ENCODE results near the gene INHA. TPM values are rescaled to one million over a fixed set of nuclear protein-coding genes. Genes with fewer than 3 reads are reported as not detected.

INHA gene
- total and polyA plus RNA-seq, 4 donors = 0.47 to 0.98 (median 0.58) TPM; not detected in 1

DNA sequence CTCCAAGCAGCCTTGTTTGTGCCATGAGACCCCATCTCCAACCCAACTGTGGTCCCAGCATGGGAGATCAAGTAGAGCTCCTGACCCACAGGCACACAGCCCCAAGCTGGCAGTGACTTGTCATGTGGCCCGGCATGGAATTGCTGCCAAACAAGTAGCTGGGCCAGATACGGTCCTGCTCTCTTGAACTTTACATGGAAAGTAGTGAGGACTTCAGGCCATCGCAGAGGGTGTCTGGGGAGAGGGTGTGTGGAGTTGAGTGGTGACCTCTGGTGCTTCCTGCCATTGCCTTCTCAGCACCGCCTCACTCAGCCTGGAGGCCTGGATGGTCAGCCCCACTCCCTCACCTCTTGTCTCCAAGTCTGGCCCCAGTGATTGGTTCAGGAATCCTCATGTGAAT lies 44.4 kb downstream of the INHA start:
- 90 to 93% methylated on average over 4 of the region's 4 CpGs for WGBS, 2 donors
- H3K27ac ChIP-seq (ENCODE audit: low read depth in 1 of 2, low read length in 1 of 2) = peak overlapping the region in 1 of 2 donors; percentile 64
- no peak for ATAC-seq (ENCODE audit: insufficient read depth, low FRiP score)

DNA sequence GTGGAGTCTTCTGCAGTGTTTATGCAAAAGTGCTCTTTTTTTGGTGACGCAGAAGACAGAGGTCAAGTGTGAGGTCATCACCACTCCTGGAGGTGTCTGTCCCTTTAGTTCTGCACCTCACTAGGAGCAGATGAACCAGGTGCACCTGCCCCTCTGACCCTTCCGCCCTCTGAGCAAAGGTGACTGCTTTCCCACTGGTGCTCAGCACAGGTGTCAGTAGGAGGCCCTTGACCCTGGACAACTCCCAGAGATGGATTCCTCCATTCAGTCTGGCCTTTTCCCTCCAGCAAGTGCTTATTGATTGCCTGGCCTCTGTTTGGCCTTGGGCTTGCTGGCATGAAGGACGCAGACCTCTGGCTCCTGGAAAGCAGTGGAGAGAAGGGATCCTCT lies 46.6 kb downstream of the INHA start:
- Histone ChIP-seq H3K27me3 (ENCODE audit: control insufficient read depth in 3 of 3, insufficient read depth in 3 of 3, low read length in 2 of 3) (no peaks in the 10 kb centered on the region), H3K4me3 (no peak overlapping the region), H3K4me1 (ENCODE audit: control insufficient read depth in 5 of 5, insufficient read depth in 5 of 5, low read length in 5 of 5) (peaks cover 0 to 5% (median 0%) of the 10 kb centered on the region in 5 donors), H3K9ac (ENCODE audit: insufficient read depth in 1 of 2, low read length in 2 of 2) (no peak overlapping the region), H3K36me3 (ENCODE audit: control insufficient read depth in 4 of 4, insufficient read depth in 4 of 4, low read length in 4 of 4) (peaks cover 0 to 28% (median 13%) of the 10 kb centered on the region in 4 donors), H3K27ac (ENCODE audit: low read depth in 1 of 2, low read length in 1 of 2) (peak overlapping the region in 1 of 2 donors; percentile 55), H3K9me3 (ENCODE audit: control insufficient read depth in 4 of 4, insufficient read depth in 3 of 4, low read length in 3 of 4) (no peaks in the 10 kb centered on the region)
- DNase-seq = no peak
- 92 to 93% methylated on average over 3 of the region's 3 CpGs for WGBS, 2 donors
- TF ChIP-seq, protein P1, sequence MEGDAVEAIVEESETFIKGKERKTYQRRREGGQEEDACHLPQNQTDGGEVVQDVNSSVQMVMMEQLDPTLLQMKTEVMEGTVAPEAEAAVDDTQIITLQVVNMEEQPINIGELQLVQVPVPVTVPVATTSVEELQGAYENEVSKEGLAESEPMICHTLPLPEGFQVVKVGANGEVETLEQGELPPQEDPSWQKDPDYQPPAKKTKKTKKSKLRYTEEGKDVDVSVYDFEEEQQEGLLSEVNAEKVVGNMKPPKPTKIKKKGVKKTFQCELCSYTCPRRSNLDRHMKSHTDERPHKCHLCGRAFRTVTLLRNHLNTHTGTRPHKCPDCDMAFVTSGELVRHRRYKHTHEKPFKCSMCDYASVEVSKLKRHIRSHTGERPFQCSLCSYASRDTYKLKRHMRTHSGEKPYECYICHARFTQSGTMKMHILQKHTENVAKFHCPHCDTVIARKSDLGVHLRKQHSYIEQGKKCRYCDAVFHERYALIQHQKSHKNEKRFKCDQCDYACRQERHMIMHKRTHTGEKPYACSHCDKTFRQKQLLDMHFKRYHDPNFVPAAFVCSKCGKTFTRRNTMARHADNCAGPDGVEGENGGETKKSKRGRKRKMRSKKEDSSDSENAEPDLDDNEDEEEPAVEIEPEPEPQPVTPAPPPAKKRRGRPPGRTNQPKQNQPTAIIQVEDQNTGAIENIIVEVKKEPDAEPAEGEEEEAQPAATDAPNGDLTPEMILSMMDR (IDR thresholded peaks at IDR 0.05; ENCODE audit: control extremely low read depth, extremely low read depth) = no peak
- no peak for ATAC-seq (ENCODE audit: insufficient read depth, low FRiP score)

More for the DNA sequence above, 44.4 kb downstream of the INHA start:
- TF ChIP-seq, protein P1 (IDR thresholded peaks at IDR 0.05; ENCODE audit: control extremely low read depth, extremely low read depth) = no peak
- no peak overlapping the region for H3K9ac ChIP-seq (ENCODE audit: insufficient read depth in 1 of 2, low read length in 2 of 2)
- no peak for DNase-seq
- H3K9me3 ChIP-seq (ENCODE audit: control insufficient read depth in 4 of 4, insufficient read depth in 3 of 4, low read length in 3 of 4) = no peaks in the 10 kb centered on the region
- H3K4me3 ChIP-seq = no peak overlapping the region
- H3K36me3 ChIP-seq (ENCODE audit: control insufficient read depth in 4 of 4, insufficient read depth in 4 of 4, low read length in 4 of 4) = peaks cover 0 to 39% (median 19%) of the 10 kb centered on the region in 4 donors
- no peaks in the 10 kb centered on the region for H3K27me3 ChIP-seq (ENCODE audit: control insufficient read depth in 3 of 3, insufficient read depth in 3 of 3, low read length in 2 of 3)
- peaks cover 0 to under 1% (median 0%) of the 10 kb centered on the region in 5 donors for H3K4me1 ChIP-seq (ENCODE audit: control insufficient read depth in 5 of 5, insufficient read depth in 5 of 5, low read length in 5 of 5)

DNA sequence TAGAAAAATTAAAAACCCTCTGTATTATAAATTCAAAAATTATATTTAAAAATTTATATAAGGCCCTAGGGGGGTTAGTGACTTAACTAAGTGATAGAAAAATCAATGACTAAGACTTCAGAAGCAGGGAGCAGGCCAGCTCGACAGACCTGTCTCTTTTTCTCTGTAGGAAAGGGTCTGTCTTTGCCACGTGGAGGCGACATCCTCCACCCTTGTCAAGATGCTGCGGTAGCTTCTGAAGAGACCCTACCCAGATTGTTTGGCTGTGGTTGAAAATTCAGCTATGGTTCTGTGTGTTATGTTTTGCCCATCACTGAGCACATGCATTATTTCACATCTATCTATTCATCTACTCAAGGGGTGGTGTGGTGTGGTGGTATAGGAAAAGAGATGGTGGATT lies 47.1 kb downstream of the INHA start:
- no peaks in the 10 kb centered on the region for H3K9me3 ChIP-seq (ENCODE audit: control insufficient read depth in 4 of 4, insufficient read depth in 3 of 4, low read length in 3 of 4)
- H3K36me3 ChIP-seq (ENCODE audit: control insufficient read depth in 4 of 4, insufficient read depth in 4 of 4, low read length in 4 of 4) = peaks cover 0 to 23% (median 13%) of the 10 kb centered on the region in 4 donors
- H3K4me1 ChIP-seq (ENCODE audit: control insufficient read depth in 5 of 5, insufficient read depth in 5 of 5, low read length in 5 of 5) = peaks cover 0 to 5% (median 0%) of the 10 kb centered on the region in 5 donors
- no peaks in the 10 kb centered on the region for H3K27me3 ChIP-seq (ENCODE audit: control insufficient read depth in 3 of 3, insufficient read depth in 3 of 3, low read length in 2 of 3)
- TF ChIP-seq, protein P1 (IDR thresholded peaks at IDR 0.05; ENCODE audit: control extremely low read depth, extremely low read depth) = no peak
- H3K9ac ChIP-seq (ENCODE audit: insufficient read depth in 1 of 2, low read length in 2 of 2) = no peak overlapping the region
- 64 to 65% methylated on average over 4 of the region's 4 CpGs for WGBS, 2 donors
- H3K27ac ChIP-seq (ENCODE audit: low read depth in 1 of 2, low read length in 1 of 2) = no peak overlapping the region
- ATAC-seq (ENCODE audit: insufficient read depth, low FRiP score) (no peak), DNase-seq (peak in 2 of 3 donors; percentile 25 to 48)
- no peak overlapping the region for H3K4me3 ChIP-seq

DNA sequence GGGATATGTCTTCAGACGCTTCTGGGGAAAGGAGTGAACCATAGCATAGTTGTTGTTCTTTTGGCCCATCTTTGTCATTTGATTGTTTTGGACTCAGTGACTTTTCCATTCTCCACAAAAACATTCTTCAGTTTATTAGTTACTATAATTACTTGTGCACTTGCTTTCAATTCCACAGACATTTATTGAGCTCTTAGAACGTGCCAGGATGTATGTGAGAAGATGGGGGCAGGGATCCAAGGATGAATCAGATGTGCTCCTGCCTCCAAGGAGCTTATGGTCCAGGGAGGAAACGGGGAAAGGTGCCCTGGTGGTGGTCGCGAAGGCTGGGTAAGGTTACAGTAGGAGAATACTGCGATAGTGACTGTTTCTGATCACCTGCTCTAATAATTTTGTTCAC lies 48.4 kb downstream of the INHA start:
- H3K4me3 ChIP-seq = no peak overlapping the region
- no peaks in the 10 kb centered on the region for H3K27me3 ChIP-seq (ENCODE audit: control insufficient read depth in 3 of 3, insufficient read depth in 3 of 3, low read length in 2 of 3)
- no peaks in the 10 kb centered on the region for H3K9me3 ChIP-seq (ENCODE audit: control insufficient read depth in 4 of 4, insufficient read depth in 3 of 4, low read length in 3 of 4)
- H3K36me3 ChIP-seq (ENCODE audit: control insufficient read depth in 4 of 4, insufficient read depth in 4 of 4, low read length in 4 of 4) = peaks cover 0 to 11% (median 5%) of the 10 kb centered on the region in 4 donors
- H3K27ac ChIP-seq (ENCODE audit: low read depth in 1 of 2, low read length in 1 of 2) = no peak overlapping the region
- H3K9ac ChIP-seq (ENCODE audit: insufficient read depth in 1 of 2, low read length in 2 of 2) = no peak overlapping the region
- ATAC-seq (ENCODE audit: insufficient read depth, low FRiP score) (no peak), DNase-seq (no peak)
- TF ChIP-seq, protein P1 (IDR thresholded peaks at IDR 0.05; ENCODE audit: control extremely low read depth, extremely low read depth) = no peak
- WGBS, 2 donors = 86 to 91% methylated on average over 6 of the region's 6 CpGs
- H3K4me1 ChIP-seq (ENCODE audit: control insufficient read depth in 5 of 5, insufficient read depth in 5 of 5, low read length in 5 of 5) = peaks cover 0 to 5% (median 0%) of the 10 kb centered on the region in 5 donors
